Hippocampal formation (tissue), 2 donors: ENCODE measurements around the gene MKS1.
A peak's percentile ranks its signal among the peaks of the same experiment; 100 is the strongest.

ENCODE experiments used
- DNase-seq, 2 donors: peaks; one replicate each; lab custom pipeline; 2025; lab: John Stamatoyannopoulos, UW

The MKS1 gene

DNA sequence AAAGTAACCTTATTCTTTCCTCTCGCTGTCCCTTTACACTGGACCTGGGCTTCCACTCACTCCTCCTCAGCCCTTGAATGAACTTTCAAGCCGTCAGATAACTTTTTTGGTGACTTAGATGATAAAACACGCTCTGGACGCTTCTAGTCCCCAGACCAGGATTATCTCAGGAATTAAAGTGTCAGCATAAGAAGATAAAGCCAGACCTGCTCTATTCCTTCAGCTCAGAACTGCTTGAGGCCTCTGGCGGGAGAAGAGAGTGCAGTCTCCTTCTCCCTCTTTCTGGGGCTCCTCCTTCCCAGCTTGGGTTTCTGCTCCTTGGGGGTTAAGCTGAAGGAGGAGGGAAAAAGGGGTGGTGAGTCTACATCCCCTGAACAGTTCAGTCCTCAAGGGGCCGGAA, 25.9 kb upstream of the MKS1 start:
- DNase-seq: no peak

DNA sequence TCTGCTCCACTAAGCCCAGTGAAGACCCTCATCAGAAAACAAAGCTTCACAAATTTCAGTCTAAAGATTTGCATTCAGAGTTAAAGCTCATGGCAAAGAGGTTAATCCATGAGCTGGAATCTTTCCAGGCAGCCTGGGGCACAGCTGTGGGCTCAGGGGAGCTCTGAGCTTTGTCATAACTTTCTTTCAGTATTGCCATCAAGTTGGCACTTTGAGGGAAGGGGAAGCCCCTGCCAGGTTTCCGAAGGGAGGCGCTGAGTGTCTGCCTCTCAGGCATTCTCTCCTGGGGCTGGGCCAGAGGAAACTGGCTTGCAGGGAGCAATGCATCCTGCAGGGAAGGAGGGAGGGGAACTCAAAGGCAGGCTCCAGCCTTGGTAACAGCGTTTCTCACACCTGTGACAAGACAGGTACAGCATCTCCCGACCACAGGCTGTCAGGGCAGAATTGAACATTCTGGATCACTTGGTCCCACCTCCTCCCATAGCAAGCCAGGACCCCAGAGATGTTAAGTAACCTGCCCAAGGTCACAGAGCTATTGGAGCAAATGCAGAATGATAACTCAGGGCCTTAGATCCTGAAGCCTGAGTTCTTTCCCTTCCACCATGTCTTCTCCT, 23.2 kb upstream of the MKS1 start:
- no peak for DNase-seq

DNA sequence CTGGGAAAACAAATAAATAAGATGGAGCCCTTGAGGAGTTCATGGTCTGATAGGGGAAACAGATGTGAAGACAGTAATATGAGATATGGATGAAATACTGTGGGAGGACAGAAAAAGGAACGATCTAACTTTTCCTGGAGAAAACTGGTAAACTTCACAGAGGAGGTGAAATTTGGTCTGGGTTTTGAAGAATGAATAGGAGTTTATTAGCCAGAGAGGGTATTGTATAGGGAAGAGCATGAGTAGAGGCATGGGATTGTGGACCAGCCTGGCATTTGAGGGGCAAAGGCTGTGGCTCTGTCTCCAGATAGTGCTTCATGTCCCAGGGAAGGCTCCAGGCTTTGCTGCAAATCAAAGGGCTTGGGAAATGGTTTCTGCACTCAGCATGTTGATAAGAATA, 20.9 kb upstream of the MKS1 start:
- no peak for DNase-seq

DNA sequence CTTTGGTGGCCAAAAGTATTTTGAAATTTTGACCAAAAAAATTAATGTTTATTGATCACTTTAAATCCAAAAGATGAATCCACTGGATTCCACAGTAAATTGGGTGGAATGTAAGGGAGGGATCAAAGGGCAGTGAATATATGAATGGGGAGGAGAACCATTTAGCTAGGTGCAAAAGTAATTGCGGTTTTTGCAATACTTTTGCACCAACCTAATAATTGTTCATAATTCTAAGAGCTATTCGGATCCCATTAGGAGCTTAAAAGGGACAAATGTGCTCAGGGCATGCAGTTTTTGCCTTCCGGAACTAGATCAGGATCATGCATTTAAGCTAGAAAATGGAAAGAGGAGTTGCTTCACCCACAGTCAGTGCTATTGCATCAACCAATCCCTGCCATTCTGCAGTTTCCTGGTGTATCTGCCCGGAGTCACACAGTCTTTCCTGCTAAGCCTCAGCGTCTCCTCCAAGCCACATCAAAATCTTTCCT, 19.1 kb upstream of the MKS1 start, which contains the start of gene LPO:
Gene LPO (plus strand): TSS at position 438 of the 488 bp plus-strand sequence. CDS start 4,396 bp downstream, outside the sequence.
- no peak for DNase-seq

DNA sequence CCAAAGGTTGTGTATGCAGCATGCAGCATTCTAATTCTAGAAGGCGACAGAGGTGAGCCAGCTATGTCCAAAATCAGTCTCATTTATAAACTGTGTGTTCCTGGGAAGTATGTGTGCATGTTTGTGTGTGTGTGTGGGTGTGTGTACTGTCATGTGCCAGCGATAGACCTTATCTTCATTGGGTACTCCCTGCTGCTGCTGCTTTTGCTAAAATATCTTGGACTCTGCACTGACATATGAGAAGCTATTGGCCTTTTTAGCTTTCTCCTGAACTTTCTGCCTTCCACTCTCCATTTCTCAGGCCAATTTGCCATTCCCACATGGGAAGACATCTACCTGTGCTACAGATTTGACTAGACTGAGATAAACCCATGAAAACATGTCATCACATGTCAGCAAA, 17.3 kb upstream of the MKS1 start:
- no peak for DNase-seq

DNA sequence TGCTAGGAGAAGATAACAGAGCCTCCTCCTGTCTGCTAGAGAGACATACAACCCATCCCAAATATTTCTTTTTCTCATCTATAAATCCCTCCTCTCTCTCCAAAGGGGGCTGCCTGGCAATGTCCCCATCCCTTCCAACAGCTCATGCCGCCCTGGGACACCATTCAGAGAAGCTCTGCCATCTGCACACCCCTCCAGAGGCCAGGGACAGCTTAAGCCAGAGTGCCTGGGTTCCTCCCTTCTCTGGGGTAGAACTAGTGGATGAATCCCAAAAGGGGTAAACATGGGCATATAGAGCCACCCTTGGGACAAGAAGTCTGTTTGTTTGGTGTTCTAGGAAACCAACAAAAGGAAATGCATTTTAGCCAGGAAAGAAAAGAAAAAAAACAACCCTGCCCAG, 16.8 kb upstream of the MKS1 start:
- DNase-seq: no peak

DNA sequence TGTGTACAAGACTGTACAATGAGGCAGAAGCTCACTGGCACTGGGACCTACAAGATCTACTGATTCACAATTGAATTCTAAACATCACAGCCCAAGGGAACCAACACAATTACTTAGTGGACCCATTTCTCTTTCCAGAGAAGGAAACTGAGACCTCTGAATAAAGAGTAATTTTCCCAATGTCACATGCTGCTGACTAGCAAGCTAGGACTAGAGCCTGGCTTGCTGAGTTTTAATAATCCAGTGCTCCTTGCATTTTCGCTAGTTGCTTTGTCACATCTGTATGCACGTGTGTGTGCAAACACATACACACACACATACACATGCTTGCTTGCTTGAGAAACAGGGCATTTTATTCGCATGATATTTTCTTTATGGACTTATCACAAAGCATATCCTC, 15.5 kb upstream of the MKS1 start:
- DNase-seq: no peak

DNA sequence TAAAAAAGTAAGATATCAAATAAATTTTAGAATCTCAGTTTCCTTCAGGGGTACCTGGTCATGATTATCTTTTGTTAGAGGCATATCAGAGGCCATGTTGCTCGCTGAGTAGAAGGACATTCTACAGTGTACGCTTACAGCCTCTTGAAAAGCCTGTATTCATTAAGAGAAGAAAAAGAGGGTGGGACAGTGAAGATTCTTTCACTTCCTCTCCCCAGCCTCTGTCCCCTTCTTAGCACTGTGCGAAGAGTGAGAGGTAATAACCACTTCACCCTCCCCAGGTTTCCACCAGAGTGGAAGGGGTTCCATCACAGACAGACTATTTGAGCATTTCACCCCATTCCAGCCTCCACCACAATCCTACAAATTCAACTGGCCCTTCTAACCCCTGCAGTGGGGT, 14.5 kb upstream of the MKS1 start:
- DNase-seq: no peak

DNA sequence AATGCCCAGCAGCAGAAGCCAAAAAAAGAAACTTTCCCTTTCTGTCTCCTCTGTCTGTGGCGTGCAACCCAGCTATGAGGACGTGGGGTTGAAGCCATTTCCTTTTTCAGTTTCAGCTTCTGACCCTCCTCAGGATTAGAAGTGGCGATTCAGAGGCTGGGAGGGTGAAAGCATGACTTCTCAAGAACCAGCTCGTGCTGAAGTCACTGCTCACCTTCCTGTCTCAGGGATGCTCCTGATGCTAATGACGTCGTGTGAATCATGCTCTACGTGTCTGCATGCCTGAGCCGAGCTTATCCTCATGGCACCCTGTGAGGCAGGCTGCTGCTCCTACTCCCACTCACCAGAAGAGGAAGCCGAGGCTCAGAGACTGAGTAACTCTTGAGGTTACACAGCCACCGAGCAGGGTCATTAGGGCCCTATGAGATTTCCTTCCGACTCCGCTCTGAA, 13.7 kb upstream of the MKS1 start:
- DNase-seq: peak in 1 of 2 donors; percentile 29

DNA sequence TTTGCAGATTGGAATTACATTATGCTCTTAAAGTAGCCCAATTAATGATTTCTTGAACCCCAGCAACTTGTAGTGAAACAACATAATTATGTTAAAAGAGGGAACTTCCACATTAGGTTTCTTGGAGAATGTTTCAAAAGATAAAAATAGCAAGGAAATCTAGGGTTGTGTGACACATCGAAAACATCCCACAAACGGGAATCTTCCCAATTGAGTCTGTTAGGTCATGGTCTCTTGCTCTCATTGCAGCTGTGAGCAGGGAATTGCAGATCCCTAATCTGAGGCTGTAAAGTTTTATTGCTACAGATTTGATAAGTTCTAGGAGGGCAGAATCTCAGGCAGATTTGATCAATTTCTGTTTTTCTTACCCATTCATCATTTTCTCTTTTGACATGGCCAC, 12.6 kb upstream of the MKS1 start:
- DNase-seq: no peak

DNA sequence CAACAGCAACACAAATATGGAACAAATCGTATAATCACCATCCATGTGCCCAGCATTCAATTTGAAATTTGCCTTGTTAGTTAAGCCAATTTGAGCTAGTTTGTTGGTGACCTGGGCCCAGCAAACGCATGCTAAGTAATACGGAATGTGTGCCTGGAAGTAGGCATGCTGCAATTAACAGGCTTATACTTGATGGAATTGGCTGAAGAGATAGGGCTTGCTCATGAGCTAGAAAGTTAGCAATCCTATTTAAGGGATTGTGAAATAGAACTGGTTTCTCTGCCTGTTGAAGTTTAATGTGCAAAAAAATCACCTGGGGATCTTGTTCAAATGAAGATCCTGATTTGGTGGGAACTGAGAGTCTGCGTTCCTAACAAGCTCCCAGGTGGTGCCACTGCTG, 10.8 kb upstream of the MKS1 start:
- no peak for DNase-seq

DNA sequence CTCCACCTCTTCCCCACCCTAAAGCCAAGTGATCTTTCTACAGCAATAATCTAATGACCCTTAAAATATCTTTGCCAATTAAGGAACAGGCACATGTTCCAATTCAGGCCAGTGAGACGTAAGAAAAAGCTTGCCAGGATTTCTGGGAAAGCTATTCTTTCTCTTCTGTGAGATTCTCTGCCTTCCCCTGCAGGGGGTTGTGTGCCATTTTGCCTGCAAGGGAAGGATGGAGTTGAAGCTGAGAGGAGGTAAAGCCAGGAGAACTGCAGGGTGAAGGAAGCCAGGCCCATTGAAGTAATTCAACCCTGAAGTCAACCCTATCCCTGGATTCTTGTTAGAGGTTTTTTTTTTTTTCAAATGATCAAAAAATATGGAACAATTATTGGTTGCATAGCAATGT, 10.3 kb upstream of the MKS1 start:
- no peak for DNase-seq

DNA sequence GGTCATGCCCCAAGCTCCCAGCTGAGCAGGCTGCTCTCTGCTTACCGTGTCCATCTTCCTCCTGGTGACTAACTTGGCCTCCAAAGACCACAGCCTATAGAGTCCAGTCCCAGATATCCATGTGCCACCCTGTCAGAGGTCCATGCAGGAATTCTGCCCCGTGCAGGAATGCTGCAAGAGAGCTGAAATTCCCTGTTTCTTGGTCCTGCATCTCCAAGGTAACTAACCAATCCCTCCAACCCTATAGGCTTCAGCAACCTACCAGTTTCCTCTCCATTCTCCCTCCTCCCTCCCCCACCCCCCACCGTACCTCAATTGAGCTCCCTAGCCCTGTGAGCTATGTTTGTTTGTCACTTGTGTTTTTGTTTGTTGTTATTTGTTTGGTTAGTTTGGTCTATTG, 9.6 kb upstream of the MKS1 start:
- DNase-seq: no peak

DNA sequence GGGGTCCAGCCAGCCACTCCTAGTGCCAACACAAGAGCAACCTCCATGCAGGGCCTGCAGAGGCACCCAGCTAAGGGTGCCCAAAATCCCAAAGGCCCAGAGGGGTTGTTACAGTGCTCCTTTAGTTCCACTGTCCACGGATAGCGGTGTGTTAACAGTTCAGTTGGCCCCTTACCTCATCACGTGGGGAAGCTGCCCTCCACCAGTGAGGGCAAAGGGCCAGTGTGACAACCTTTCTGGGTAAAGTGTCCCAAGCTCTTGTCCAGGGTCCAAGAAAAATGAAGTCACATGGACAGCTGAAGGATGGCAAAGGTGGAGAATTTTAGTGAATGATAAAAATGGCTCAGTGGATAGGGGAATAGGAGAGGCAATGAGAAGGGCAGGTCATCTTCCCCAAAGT, 8.7 kb upstream of the MKS1 start:
- no peak for DNase-seq

DNA sequence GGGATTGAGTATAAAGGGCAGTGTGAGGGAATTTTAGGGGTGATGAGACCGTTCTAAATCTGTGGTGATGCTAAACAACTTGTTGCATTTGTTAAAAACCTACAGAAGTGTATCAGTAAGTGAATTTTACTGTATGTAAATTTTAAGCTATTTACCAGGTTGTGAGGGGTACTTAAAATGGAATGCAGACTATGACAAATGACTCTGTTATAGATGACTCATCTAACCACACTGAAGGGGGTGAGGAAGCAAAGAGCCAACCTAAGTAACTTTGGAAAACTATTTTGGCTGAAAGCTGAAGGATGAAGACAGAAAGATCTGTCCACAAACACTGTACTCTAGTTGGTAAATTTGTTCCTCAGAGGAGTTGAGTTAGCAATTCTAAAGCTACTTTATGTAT, 5.3 kb upstream of the MKS1 start:
- DNase-seq: no peak

DNA sequence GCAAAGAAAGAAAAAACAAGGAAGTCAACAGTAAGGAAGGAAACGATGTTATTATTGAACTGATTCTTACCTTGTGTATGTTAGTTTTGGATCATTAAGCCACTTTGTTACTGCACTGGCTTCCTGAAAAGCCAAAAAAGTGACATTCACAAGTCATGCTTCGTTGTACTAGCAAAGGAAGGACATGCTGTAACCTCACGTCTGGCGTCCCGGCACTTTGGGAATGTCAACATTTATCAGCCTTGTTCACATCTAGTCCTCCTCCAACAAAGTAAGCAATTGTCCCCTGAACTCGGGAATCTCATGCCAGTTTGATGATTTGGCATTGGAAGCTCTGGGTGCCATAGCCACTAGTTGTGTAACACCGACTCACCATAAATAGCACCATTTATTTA, 731 bp upstream of the MKS1 start:
- no peak for DNase-seq

DNA sequence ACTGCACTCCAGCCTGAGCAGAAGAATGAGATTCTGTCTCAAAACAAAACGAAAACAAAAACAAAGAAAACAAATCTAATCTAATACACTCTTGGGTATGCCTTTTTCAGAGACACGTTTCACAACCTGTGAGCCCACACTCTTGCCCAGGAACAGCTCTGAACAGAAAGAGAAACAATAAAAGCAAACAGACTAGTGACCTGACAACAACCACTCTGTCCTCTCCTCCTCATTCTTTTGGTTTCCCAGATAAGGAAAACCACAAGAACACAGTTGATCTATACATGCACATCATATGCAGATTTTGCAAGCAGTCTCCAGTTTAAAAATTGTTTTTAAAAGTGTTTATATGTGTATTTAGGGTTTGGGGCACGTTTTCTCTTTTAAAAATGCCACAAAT, 1.3 kb downstream of the MKS1 start:
- DNase-seq: no peak

DNA sequence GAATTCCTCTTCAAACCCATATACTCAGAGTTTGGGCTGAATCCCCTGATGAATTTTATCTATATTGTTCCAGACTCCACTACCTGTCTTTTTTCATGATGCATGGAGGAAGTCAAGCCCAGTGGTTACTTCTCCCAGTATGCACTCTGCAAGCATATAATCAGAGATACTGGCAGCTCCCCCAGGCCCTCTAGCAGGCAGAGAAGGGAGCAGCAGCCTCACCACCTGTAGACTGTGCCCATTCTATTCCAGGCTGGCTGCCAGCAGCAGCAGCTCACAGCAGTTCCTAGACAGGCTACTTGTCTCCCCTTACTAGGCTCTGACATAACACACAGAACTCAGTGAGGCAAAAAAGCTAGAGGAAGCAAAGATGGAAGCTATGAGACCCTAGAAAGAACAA, 3.4 kb downstream of the MKS1 start:
- no peak for DNase-seq

DNA sequence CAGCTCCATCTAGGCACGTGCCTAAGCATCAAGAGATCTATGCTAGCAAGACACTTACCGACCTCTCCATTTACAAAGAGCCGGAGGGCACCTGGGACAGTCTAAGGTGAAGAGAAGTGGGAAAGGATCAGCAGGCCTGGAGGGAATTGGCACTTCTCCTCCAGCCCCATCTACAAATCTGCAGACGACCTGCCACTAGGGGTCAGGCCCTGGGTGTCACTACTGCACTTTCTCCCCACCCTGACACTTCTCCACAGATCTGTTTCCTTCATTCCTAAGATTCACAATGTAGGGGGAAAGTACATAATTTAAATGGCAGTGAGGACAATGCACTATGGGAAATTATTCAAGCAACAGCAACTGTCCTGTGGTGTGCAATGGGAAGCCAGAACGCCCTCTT, 8.1 kb downstream of the MKS1 start:
- no peak for DNase-seq

DNA sequence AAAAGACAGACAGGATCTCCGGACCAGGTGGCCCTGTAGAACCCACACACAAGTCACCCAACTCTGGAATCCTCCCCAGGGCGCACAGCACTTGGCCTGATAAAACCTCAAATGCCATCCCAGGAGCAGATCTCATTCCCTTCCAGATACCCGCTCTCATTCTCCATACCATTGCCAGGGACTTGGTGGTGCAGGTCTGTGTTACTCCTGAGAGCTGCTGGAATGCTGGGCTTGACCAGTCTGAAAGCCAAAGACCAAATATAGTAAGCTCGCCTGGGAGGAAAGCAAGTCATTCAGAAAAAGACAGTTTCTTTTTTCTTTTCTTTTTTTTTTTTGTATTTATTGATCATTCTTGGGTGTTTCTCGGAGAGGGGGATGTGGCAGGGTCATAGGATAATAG, 10.7 kb downstream of the MKS1 start:
- DNase-seq: no peak

DNA sequence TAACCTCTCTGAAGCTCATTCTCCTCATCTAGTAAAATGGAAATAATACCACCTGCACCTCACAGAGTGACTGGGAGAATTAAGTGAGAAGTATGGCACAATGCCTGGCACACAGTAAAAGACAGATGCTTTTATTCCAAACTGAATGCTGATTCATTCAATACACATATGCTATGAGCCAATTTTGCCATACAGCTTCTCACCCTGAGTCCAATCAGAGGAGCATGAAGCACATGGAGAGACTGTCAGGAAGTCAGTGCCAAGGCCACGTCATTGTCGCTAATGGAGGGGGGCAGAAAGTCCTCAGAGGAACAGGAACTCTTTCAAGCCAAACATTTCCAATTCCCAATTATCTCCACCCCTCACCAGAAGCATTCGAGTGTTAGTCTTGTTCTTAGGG, 11.6 kb downstream of the MKS1 start:
- peak in 1 of 2 donors; percentile 19 for DNase-seq

DNA sequence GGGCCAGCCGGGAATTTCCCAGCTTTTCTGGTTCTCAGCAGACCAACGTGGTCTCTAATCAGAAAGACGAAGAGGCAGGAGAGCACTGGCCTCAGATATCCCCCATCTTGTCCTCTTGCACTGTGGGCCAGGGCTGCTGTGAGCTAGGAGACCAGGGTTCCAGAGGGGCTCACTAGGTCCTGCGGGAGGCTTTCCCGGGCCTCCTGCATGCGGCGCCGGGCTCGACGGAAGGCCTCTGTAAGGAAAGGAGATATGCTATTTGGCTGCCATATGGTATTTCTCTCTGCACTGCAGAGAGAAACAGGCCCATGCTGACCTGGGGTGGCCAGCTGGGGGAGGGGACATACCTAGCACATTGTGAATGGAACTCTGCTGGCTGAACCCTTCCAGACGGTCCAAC, 13.1 kb downstream of the MKS1 start:
- DNase-seq: no peak

DNA sequence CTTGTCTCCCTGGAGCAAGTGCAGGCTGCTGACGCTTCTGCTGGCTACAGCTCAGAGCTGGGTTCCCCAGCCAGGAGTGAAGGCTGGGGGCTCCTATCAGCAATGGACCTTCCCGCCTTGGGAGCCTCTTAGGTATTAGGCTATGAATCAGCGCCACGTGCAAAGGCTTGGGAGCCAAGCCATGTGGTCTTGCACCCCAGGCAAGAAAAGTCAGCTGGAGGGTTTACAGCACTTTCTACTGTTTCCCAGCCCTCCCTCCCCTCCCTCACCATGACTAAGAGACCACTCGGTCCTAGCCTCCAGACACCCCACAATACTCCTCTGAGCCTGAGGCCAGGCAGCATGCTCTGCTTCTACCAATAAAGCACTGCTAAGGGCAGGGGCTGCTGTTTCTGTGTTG, 14.3 kb downstream of the MKS1 start:
- DNase-seq: no peak

DNA sequence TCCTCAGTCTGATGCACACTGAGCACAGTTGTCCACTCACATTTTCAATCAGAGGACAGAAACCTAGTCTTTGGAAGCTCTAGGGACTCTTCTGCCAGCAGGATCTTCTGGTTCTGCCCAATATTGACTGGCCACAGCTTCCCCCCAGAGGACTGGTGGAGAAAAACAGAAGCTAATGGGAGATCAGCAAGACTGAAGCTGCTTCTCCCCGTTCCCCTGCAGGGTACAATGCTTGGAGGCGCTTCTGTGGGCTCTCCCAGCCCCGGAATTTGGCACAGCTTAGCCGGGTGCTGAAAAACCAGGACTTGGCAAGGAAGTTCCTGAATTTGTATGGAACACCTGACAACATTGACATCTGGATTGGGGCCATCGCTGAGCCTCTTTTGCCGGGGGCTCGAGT, 16.2 kb downstream of the MKS1 start:
- DNase-seq: no peak
